ENCODE measurements around the gene PHC2. TPM values are rescaled to one million over a fixed set of nuclear protein-coding genes. Genes with fewer than 3 reads are reported as not detected.

Gene PHC2
- total RNA-seq, 1 experiment from 2014 or later: 137 TPM

DNA sequence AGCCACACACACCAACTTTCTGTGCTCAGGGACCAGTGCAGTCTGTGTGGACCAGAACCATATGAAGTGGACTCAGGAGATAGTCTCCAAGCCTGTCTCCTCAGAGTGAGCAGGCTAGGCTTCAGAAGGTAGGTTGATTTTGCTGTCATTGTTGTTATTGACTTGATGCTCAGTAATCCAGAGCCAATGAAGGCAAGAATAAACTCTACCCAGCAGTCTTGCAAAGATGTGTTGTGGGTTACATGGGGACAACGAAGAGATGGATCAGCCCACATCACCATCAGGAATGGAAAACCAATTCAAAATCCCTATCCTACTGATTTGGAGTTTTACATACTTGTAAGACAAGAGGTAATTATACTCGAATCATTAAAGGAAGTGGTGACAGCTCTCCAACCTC, 37.4 kb downstream of the PHC2 start:
- H3K27ac Mint-ChIP-seq (ENCODE audit: low read depth, unreplicated experiment): no peak overlapping the region
- H3K9me3 Mint-ChIP-seq (ENCODE audit: unreplicated experiment): no peaks in the 10 kb centered on the region
- no TSS peak for BruUV-seq (replicated peaks)

DNA sequence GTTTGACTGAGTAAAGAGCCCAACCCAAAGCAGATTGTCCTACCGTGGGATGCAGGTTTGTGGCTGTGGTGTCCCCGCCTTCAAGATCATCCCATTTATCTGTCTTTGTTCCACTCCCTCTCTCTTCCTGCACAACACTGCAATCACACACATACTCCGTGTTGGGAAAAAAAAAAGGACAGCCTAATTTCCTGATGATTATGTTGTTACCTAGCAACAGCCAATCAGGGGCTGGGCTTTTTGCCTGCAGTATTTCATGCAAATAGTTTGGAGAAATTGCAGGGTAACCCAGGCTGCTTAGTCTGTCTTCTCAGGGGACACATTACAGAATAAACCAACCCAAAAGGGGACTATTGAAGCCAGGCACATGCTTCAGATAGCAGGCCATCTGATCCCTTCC, 38.3 kb downstream of the PHC2 start:
- no TSS peak for BruUV-seq (replicated peaks)
- H3K27ac Mint-ChIP-seq (ENCODE audit: low read depth, unreplicated experiment): no peak overlapping the region
- H3K9me3 Mint-ChIP-seq (ENCODE audit: unreplicated experiment): no peaks in the 10 kb centered on the region
- H3K4me3 Mint-ChIP-seq (ENCODE audit: unreplicated experiment): no peak overlapping the region
- no peak for DNase-seq (ENCODE audit: unreplicated experiment)
- H3K4me1 Mint-ChIP-seq (ENCODE audit: insufficient read depth, unreplicated experiment): peaks cover 3% of the 10 kb centered on the region
- POLR2A ChIA-PET: interaction anchor here (0.8 kb wide), 1 partner anchor 11 kb away, joined by 3 read pairs; no protein-coding TSS in a partner anchor
- TF ChIP-seq, protein P1, sequence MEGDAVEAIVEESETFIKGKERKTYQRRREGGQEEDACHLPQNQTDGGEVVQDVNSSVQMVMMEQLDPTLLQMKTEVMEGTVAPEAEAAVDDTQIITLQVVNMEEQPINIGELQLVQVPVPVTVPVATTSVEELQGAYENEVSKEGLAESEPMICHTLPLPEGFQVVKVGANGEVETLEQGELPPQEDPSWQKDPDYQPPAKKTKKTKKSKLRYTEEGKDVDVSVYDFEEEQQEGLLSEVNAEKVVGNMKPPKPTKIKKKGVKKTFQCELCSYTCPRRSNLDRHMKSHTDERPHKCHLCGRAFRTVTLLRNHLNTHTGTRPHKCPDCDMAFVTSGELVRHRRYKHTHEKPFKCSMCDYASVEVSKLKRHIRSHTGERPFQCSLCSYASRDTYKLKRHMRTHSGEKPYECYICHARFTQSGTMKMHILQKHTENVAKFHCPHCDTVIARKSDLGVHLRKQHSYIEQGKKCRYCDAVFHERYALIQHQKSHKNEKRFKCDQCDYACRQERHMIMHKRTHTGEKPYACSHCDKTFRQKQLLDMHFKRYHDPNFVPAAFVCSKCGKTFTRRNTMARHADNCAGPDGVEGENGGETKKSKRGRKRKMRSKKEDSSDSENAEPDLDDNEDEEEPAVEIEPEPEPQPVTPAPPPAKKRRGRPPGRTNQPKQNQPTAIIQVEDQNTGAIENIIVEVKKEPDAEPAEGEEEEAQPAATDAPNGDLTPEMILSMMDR (IDR thresholded peaks at IDR 0.05; ENCODE audit: unreplicated experiment): no peak
- H3K27me3 Mint-ChIP-seq (ENCODE audit: insufficient read depth, unreplicated experiment): no peaks in the 10 kb centered on the region
- no peaks in the 10 kb centered on the region for H3K36me3 Mint-ChIP-seq (ENCODE audit: insufficient read depth, unreplicated experiment)
- CTCF ChIA-PET: no interaction called here
- intact Hi-C loops (cut with micrococcal nuclease): no loop called here

More for the DNA sequence above, 37.4 kb downstream of the PHC2 start:
- Mint-ChIP-seq H3K36me3 (ENCODE audit: insufficient read depth, unreplicated experiment) (no peaks in the 10 kb centered on the region), H3K4me1 (ENCODE audit: insufficient read depth, unreplicated experiment) (no peaks in the 10 kb centered on the region), H3K4me3 (ENCODE audit: unreplicated experiment) (no peak overlapping the region), H3K27me3 (ENCODE audit: insufficient read depth, unreplicated experiment) (no peaks in the 10 kb centered on the region)
- ChIA-PET POLR2A (interaction anchor here (0.6 to 0.7 kb wide), 2 partner anchors 26 to 37 kb away, joined by 3 read pairs; partner anchors contain the start of gene PHC2), CTCF (no interaction called here)
- no peak for DNase-seq (ENCODE audit: unreplicated experiment)
- intact Hi-C loops (cut with micrococcal nuclease): no loop called here
- TF ChIP-seq, protein P1 (IDR thresholded peaks at IDR 0.05; ENCODE audit: unreplicated experiment): no peak

DNA sequence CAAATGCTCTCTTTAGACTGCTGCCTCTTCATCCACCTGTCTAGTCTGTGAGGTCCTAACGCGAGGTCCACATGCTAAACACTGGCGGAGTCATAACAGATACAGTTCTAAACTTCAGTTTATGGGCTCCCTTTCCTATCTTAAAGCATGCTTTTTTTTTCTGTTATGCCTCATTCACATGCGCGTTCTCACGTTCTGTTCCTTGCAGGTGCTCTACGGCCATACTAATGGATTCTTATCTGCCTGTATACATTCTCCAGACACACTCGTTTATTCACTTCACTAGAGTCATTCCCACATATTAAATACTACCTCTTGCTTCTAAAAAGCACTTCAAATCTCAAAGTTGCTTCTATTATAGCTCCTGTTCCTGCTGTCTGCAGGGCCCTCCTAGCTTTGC, 38.7 kb downstream of the PHC2 start:
- intact Hi-C loops (cut with micrococcal nuclease): no loop called here
- no peak for DNase-seq (ENCODE audit: unreplicated experiment)
- Mint-ChIP-seq H3K4me3 (ENCODE audit: unreplicated experiment) (no peak overlapping the region), H3K4me1 (ENCODE audit: insufficient read depth, unreplicated experiment) (peaks cover 8% of the 10 kb centered on the region), H3K36me3 (ENCODE audit: insufficient read depth, unreplicated experiment) (no peaks in the 10 kb centered on the region), H3K27me3 (ENCODE audit: insufficient read depth, unreplicated experiment) (no peaks in the 10 kb centered on the region), H3K27ac (ENCODE audit: low read depth, unreplicated experiment) (no peak overlapping the region), H3K9me3 (ENCODE audit: unreplicated experiment) (no peaks in the 10 kb centered on the region)
- TF ChIP-seq, protein P1 (IDR thresholded peaks at IDR 0.05; ENCODE audit: unreplicated experiment): no peak
- no TSS peak for BruUV-seq (replicated peaks)
- POLR2A ChIA-PET: interaction anchor here (0.8 kb wide), 1 partner anchor 12 kb away, joined by 3 read pairs; no protein-coding TSS in a partner anchor
- CTCF ChIA-PET: no interaction called here

DNA sequence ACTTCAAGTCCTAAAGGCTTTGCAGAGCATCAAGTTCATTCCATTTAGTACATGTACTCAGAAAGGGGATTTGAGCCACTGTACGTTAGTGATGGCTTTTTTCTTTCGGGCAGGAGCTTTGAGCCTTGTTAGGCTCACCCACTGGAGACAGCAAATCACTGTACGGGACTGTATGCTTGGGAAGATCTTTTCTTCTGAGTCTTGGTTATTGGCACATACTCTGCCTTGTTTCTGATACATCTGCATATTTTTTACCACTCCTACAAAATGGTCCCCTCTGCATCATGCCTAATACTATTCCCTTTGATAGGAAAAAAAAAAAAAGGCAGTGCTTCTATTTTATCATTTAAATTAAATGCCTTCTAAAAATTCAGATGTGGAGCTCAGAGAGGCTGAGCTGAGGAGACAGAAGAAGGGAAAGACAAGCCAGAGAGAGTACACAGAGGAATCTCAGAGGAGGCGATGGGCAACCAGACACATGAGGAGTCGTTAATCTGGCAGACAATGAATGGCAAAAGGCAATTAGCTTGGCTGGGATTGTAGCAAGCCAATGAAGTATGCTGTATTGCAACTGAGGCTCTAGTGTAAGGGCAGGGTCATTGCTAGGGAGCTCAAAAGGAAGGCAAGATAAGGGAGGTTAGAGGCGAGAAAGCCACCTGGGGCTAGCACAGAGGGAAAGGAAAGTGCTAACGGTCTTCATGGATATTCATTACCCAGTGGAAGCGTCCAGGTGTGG, 39.4 kb downstream of the PHC2 start:
- intact Hi-C loops (cut with micrococcal nuclease): no loop called here

More for the DNA sequence above, 39.4 kb downstream of the PHC2 start:
- no peaks in the 10 kb centered on the region for H3K36me3 Mint-ChIP-seq (ENCODE audit: insufficient read depth, unreplicated experiment)
- POLR2A ChIA-PET: interaction anchor here (0.8 kb wide), 1 partner anchor 12 kb away, joined by 3 read pairs; no protein-coding TSS in a partner anchor
- DNase-seq (ENCODE audit: unreplicated experiment): no peak
- CTCF ChIA-PET: interaction anchor here (0.6 kb wide), 1 partner anchor 51 kb away, joined by 3 read pairs; no protein-coding TSS in a partner anchor
- no TSS peak for BruUV-seq (replicated peaks)
- H3K27me3 Mint-ChIP-seq (ENCODE audit: insufficient read depth, unreplicated experiment): no peaks in the 10 kb centered on the region
- TF ChIP-seq, protein P1 (IDR thresholded peaks at IDR 0.05; ENCODE audit: unreplicated experiment): no peak
- no peak overlapping the region for H3K27ac Mint-ChIP-seq (ENCODE audit: low read depth, unreplicated experiment)
- H3K4me3 Mint-ChIP-seq (ENCODE audit: unreplicated experiment): no peak overlapping the region
- no peaks in the 10 kb centered on the region for H3K9me3 Mint-ChIP-seq (ENCODE audit: unreplicated experiment)
- H3K4me1 Mint-ChIP-seq (ENCODE audit: insufficient read depth, unreplicated experiment): peaks cover 8% of the 10 kb centered on the region
